A375 (cell line): ENCODE data around the gene SLC22A24. TPM values are rescaled to one million over a fixed set of nuclear protein-coding genes. Genes with fewer than 3 reads are reported as not detected.

ENCODE experiments used
- total RNA-seq: library from RNA; depleted of rRNA; stranded (reverse); fragments of >200 nt; shearing (Covaris generic); gene quantifications from 2 replicates; pipeline ENCODE4 v1.2.3, GENCODE V29; 2014; rRNA removed

Gene SLC22A24, protein sequence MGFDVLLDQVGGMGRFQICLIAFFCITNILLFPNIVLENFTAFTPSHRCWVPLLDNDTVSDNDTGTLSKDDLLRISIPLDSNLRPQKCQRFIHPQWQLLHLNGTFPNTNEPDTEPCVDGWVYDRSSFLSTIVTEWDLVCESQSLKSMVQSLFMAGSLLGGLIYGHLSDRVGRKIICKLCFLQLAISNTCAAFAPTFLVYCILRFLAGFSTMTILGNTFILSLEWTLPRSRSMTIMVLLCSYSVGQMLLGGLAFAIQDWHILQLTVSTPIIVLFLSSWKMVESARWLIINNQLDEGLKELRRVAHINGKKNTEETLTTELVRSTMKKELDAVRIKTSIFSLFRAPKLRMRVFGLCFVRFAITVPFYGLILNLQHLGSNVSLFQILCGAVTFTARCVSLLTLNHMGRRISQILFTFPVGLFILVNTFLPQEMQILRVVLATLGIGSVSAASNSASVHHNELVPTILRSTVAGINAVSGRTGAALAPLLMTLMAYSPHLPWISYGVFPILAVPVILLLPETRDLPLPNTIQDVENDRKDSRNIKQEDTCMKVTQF
- total RNA-seq: not detected in 2 replicates

DNA sequence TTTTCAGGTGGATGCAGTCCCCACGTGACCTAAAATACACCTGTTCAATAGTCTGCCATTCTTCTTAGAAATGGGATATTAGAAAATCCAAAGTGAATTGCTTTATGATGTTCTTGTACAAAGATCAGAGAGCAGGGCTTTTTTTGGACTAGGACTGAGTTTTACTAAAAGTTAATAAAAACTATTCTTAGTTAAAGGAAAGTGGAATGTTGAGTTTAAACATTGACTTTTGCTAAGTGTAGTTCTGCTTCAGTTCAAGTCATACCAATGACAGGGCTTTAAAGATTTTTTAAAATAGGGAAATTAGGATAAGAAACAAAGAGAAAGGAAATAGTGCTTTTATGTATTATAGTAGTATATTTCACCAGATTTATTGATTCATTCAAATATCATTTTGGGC is at the start of gene SLC22A24:
SLC22A24 (minus strand) TSS at position 101 of the 400 bp plus-strand sequence. CDS start 442 bp downstream, outside the sequence.

Other genes with a start within 250 kb of the SLC22A24 start
- 0.30 and 0.56 TPM in 2 replicates for gene CHRM1, start 222.9 kb downstream of the SLC22A24 start, total RNA-seq
- gene SLC22A6, start 159.3 kb downstream of the SLC22A24 start, total RNA-seq: not detected in 2 replicates
- not detected in 2 replicates for gene SLC22A8, start 128.4 kb downstream of the SLC22A24 start, total RNA-seq
- not detected in 2 replicates for gene SLC22A25, start 99.4 kb upstream of the SLC22A24 start, total RNA-seq
- gene SLC22A9, start 225.6 kb upstream of the SLC22A24 start, total RNA-seq: not detected in 2 replicates